Measurements from ENCODE around the gene DDX51.

Gene DDX51, protein sequence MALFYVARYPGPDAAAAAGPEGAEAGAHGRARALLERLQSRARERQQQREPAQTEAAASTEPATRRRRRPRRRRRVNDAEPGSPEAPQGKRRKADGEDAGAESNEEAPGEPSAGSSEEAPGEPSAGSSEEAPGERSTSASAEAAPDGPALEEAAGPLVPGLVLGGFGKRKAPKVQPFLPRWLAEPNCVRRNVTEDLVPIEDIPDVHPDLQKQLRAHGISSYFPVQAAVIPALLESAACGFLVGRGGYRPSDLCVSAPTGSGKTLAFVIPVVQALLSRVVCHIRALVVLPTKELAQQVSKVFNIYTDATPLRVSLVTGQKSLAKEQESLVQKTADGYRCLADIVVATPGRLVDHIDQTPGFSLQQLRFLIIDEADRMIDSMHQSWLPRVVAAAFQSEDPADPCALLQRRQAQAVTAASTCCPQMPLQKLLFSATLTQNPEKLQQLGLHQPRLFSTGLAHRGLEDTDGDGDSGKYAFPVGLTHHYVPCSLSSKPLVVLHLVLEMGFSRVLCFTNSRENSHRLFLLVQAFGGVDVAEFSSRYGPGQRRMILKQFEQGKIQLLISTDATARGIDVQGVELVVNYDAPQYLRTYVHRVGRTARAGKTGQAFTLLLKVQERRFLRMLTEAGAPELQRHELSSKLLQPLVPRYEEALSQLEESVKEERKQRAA

DNA sequence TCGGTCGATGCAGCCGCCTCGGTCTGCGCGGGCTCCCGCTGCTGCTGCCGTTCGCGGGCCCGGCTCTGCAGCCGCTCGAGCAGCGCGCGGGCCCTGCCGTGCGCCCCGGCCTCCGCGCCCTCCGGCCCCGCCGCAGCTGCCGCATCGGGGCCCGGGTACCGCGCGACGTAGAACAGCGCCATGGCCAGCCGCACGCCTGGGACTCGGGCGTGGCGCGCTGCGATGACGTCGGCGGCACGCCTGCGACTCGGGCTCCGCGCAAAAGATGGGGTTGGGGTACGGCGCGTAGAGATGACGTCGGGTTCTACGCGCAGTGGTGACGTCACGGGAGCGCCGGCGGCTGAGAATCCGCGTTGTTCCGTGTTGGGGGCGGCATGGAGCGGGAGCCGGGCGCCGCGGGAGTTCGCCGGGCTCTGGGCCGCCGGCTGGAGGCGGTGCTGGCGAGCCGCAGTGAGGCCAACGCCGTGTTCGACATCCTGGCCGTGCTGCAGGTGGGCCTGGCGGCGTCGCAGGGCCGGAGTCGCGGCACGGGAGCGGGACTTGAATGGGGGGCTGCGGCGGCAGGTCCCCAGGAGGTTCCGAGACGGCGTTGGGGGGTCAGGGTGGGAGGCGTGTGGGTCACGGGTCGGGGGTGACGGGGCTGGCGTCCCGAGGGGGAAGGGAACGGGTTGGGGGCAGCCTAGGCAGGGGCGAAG, at the start of gene DDX51, which contains the start of gene NOC4L:
TSS of gene DDX51 (minus strand) at position 205 of the 695 bp plus-strand sequence. CDS start at position 182, 23 bp downstream.
TSS of gene NOC4L (plus strand) at position 343 of the 695 bp plus-strand sequence. CDS start at position 375, 32 bp downstream.
- DNase-seq = peak; percentile 97

DNA sequence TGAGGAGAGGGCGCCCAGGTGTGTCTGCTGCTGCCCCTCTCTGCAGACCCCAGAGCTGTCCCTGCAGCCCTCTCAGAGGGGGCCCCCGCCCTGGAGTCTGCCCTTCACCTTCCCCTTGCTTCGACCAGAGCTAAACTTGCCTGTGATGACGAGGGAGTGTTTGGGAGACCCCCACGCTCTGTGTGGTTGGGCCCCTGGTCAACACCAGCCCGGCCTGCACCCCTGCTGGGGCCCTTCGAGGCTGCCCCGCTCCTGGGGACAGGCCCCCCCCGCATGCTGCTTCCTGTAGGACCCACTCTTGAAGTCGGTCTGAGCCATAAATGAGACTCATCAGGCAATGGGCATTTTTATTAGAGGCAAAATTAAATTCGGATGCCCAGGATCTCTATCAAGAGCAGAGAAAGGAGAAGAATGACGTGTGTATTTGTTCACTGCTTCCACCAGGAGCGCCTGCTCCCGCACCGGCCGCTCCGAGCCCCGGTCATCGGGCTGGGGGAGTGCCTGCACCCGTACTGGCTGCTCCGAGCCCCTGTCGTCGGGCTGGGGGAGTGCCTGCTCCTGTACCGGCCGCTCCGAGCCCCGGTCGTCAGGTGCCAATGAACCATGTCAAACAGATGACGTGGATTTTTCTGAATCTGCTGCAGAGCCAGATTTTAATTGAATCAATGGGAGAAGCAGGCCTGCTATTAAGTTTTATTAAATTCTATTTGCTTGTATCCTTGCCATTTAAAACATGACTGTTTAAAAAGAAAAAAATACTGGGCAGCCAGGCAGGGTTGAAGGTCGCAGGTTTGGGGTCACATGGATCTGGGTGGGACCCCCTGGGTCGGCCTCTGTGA, 47.8 kb upstream of the DDX51 start:
- DNase-seq = no peak

DNA sequence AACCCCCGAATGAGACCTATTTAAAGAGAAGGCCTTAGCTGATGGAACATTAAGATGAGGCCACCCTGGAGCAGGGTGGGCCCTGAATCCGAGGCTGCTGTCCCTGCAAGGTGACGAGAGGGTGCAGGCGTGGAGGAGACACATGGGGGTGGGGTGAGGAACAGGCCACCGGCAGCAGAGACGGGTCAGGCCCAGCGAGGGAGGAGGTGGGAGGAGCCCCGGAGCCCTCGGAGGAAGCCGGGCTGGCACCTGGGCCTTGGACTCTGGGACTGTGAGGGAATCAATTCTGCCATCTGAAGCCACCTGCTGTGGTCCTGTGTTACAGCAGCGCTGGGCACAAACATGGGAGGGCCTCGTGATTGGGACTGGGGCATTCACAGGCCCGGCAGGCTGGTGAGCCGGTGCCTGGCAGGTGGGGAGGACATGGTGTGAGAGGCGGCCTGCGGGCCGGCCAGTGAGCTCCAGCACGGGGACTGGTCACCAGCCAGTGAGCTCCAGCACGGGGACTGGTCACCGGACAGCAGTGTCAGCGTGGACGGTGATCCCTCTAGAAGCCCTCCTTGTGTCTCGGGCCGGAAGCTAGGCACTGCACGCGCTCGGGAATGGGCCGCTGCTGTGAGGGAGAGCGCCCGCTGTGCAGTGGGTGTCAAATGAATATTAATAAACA, 46.8 kb upstream of the DDX51 start:
- no peak for DNase-seq

DNA sequence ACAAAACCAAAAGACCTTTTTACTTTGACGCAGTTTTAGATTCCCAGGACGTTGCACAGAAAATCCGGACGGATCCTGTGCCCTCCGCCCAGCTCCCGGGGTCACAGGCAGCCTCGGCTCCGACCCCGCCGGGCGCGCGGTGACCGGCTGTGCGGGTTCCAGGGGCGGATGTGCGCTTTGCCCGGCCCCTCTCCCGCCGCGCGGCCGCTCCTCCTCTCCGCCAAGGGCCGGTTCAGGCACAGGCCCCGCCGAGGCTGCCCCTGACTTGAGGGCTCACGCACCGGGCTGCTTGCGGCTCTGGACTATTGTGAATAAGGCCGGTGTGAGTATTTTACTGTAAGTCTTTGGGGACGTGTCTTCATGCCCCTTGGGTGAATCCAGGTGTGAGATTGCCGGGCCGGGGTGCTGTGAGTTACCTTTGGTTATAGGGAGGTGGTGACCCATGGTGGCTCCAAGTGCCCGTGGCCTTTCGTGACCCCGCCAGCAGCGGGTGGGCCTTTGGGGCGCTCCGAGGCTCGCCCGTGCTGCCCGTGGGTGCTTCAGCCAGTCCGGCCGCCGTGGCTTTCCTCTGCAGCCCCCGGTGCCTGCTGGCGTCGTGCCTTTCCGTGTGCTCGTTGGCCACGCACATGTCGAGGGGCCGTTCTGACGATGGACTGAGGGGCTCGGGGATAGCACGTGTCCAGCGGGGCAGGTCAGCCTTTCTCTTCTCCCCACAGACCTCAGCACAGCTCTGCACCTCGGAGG, 46.1 kb upstream of the DDX51 start:
- no peak for DNase-seq

DNA sequence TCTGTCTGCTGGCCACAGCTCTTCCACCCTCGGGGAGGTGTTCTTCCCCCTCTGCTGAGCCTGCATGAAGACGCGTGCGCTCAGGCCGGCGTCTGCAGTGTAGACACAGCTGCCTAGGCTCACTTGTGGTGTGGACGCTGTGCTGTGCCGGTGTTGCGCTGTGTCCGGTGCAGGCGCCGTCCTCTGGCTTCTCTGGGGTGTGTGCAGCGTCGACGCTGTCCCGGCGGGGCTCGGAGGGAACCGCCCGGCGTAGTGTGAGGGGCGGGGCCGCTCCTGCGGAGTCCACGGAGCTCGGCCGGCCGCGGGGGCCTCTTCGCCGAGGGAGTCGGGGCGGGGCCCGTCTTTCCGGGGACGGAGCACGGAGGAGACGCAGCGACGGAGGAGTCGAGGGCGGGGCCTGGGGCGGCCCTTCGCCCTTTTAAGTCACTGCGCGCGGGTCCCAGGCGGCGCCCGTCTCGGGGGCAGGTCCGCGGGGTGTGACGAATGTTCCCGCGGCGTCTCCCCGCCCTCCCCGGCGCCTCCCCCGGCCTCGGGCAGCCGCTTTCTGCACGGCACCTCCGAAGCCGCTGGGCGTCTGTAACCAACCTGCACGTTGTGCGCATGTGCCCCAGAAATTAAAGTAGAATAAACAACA, 45.4 kb upstream of the DDX51 start:
- DNase-seq = peak; percentile 87

DNA sequence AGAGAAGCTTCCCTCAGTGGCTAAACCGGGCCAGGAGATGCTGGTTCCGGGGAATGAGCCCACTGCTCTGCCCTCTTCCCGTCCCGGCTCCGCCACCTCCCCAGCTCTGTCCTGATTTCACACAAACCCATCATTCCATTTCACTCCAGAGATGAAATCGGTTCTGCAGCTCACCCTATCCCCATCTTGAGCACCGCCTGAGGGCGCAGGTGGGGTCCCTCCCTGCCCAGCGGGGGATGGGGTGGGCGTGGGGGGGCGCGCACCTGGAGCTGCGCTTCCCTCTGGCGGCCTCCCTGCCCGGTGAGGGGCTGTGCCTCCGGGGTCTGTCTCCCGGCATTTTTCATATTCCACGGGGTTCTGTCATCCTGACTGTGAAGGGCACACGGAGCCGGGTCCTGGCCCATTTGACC, 44.8 kb upstream of the DDX51 start:
- DNase-seq = no peak

DNA sequence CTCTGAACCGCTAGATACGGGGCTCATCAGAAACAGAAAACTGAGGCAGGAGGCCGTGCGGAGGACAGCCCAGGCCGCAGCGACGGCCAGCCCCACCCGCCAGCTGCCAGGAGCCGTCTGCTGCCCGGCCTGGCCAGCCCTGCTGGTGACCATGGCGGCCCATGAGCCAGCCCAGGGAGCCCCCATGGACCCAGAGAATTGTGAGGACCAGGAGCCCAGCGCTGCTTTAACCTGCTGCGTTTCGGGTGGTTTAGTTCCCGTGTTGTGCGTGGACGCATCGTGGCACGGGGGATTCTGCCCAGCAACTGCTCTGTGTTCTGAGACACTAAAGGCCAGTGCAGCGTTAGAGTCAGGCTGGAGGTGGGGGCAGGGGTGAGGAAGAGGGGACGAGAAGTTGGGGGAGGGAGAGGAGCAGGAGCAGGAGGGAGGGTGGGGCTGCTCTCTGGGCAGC, 44.4 kb upstream of the DDX51 start:
- no peak for DNase-seq

DNA sequence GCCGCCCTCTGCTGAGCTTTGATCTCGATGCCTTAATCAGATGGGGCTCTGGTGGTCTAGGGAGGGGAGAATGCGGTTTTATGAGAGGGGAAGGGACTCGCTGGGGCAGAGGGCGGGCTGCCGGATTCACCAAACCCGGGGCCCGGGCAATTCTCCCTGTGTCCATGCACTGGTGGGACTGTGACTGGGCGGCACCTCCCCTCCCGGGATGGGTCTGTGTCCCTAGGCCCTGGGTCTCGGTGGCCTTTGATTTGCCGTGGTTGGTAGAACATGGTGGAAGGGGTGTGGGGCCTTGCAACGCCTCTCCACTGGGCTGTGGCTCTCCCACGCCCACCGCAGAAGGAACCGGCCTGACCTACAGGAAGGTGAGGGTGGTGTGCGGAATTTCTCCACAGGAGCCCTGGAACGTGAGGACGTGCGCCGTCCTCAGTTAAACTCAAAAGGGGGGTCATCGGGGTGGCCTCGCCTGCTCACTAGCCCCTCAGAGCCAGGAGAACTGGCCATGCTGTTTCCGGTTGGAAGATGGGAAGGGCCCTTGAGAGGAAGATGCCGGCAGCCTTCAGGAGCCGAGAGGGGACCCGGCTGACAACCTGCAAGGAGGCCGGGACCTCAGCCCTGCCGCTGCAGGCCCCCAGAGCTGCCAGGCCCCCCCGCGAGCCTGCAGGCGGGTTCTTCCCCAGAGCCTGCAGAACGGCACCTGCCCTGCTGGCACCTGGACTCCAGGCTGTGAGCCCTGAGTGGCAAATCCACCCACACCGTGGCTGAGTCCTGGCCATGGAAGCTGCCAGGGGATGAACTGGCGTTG, 43.7 kb upstream of the DDX51 start:
- no peak for DNase-seq

DNA sequence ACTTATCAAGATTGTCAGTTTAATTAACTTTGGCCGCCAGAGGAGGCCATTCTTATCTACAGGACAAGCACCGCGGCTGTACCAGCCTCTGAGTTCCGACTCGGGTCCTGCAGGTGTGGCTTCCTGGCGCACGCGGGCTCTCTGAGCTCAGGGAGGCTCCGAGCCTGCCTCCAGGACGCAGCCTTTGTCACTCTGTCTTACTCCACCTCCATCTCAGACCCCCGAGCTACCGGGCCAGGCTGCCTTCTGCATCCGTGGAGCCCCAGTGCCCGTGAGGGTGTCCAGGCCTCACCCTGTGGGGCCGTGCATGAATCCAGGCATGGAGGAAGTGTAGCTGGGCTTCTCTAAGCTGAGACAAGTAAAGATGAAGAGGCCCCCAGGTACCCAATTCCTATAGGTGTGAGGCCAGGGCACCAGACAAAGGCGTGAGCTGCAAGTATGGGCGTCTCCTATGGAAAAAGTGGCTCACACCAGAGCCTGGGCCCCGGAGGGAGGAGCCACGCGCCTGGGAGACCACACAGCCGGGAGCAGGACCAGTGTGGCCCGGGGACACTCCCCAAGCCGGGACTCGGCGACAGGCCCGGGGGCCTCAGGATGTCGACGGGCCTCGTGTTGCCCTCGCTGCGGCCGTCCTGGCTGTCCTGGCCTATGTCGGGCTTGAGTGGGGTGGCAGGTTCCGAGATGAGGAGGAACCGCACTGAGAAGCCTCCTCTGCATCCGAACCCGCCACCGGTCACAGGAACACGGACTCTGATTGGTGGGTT, 42.9 kb upstream of the DDX51 start:
- no peak for DNase-seq

DNA sequence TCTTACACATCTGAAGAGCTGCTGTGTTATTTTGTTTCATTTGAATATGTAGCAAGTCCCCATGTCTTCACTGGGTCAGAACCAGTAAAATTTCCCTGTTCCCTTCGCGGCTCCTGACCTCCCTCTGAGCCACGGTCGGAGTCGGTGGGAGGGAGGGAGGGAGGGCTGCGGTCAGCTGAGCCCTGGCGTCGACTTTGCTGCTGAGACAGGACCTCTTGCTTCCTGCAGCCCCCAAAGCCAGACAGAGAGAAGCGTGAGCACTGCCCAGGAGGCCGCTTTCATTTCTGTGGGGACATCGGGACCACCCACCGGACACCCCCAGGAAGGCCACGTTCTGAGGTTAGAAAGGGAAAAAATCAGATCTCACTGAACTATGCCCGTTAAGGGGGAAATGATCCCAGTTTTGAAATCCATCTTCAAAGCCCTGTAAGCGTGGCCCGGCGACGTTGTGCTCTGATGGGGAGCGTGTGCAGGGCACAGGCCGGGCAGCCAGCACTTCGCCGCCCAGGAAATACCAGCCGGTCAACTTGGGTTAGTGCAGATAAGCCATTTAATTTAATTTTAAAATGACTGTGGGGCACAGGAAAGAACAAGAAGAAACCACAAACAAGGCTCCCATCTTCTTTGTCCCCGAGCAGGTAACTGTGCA, 42.2 kb upstream of the DDX51 start:
- no peak for DNase-seq

DNA sequence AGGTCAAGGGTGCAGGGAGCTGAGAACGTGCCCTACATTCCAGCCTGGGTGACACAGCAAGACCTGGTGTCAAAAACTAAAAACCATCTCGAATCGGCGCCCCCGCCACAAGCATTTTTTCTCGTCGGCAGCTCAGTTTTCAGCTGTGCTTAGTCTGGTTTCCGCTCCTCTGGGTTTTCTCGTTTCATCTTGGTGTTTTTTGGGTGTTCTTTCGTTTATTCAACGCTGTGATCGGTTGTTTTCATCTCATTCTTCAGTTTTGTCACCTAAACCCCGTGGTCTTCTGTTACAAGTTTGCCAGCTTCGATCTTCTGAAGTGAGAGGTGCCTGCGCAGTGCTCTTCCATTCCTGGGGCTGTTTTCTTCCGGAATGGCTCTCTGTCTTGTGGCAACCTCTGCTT, 41.6 kb upstream of the DDX51 start:
- DNase-seq = no peak

DNA sequence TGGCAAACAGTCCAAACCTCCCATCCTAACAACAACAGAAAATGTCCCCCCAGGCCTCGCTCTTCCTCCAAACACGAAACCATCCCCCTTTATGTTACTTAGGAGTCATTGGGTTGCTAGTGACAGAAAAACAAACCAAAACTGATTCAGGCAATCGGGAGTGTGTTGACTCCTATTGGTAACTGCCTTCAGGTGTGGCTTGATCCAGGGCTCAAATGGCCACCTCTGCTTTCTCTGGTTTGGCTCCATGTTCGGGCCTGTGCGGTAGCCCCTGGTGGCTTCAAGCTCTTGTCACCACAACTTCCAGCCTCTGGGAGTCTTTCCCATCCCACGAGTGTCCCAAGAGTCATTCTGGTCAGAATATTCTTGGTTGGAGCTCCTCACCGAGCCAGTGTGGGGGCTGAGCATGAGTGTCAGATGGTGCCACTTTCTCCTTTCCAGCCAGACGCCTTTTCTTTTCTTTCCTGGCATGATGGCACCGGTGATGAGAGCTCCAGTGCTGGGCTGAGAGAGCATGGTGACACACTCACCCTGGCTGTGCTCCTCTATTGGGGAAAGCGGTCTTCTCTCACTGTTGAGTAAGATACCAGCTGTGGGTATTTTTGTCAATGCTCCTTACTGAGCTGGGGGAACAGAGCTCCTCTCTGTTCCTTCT, 38.7 kb upstream of the DDX51 start:
- DNase-seq = no peak

DNA sequence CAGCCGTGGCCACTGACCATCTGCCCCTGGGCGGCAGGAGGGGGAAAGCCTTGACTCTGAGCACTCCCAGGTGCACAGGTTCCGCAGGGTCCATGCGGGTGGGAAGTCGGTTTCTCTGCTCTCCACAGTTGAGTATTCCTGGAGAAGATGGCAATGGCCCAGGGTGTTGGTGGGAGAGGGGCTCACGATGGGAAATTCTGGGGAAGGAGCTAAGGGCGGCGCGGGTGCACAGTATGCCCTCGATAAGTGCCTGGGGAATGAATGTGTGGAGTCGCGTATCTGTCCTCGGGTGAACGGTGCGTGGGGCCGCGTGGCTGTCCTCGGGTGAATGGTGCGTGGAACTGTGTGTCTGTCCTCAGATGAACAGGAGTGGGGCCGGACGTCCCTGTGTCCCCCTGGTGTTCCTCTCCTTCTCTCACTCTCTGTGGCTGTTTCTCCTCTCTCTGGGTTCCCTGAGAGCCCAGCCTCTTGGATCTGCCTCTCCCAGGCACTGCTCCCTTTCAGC, 38.1 kb upstream of the DDX51 start:
- DNase-seq = no peak

DNA sequence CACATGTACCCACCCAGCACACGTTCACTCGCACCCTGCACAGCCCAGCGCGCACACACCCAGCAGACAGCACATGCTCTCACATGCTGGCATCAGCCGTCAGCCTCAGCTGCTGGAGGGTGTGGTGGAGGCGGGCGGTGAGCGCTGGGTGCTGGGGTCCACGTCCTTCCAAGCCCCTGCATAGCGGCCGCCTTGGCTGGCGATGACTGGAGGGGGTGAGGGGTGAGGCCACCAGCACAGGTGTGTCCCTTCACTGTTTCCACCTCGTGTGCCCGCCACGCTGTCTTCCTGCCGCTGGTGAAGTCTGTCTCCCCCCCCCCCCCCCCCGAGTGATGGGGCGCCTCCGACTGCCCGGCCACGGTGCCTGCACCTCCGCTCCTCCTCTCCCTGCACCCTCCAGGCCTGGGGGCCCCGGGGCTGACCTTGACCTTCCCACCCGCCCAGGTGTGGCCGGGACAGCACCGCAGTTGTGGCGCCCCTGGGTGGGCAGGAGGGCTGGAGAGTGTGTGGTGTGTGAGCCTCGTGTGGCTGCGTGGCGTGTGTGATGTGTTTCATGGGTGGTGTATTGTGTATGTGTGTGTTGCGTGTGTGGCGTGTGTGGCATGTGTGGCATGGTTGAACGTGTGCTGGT, 37.6 kb upstream of the DDX51 start:
- DNase-seq = no peak

DNA sequence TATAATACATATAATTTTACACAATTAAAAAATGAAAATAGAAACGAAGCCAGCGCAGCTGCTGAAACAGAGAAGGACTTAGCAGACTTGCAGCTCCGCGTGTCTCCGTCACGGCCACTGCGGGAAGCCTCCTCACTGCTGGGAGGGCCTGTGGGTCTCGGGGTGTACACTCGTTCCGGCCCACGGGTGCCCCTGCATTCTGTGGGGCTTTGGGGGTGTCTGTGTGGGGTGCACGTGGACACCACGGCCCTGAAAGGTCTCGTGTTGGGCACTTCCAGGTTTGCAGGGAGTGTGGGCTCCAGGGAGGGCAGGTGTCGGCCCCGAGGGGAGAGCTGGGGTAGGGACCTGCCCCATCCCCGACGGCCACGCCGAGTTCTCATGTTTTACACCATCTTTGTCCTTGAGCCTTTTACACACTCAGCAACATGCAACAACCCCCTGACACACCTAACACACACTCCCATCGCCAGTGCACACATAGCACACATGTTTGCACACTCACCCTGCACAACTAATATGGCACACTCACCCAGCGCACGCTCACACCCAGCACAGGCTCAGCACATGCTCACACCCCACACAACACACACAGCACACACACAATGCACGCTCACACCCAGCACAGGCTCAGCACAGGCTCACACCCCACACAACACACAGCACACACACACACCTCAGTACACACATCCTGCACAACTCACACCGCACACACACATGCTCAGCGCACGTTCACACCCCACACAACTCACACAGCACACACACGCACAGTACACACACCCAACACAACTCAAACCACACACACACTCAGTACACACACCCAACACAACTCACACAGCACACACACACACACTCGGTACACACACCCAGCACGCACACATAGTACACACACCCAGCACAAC, 36.8 kb upstream of the DDX51 start:
- DNase-seq = no peak
